ENCODE data around the gene ACAP3. TPM values are rescaled to one million over a fixed set of nuclear protein-coding genes. Genes with fewer than 3 reads are reported as not detected.
"Not testable (repeated sequence)": the region's sequence is repeated elsewhere in the genome, so short reads cannot be mapped to it uniquely, and the experiment has no call there.

Gene ACAP3
- total RNA-seq, 1 experiment from 2014 or later = 67.6 TPM

DNA sequence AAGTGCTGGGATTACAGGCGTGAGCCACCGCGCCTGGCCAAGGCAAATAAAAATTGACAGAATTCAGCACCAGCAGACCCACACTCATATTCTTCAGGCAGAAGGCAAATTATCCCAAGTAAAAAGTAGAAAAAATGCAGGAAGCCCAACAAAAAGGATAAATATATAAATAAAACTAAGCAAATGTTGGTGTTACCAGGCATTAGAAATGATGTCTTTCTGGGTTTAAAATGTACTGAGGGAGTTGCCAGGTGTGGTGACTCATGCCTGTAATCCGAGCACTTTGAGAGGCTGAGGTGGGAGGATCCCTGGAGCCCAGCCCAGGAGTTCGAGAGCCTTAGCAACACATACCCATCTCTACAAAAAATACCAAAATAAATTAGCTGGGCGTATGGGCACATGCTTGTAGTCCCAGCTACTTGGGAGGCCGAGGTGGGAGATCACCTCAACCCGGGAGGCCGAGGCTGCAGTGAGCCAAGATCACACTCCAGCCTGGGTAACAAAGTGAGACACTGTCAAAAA lies 10.5 kb upstream of the ACAP3 start:
- no peak for TF ChIP-seq EZH2 (IDR thresholded peaks at IDR 0.05; ENCODE audit: borderline replicate concordance, low read depth, low read length, poor library complexity, severe bottlenecking)
- TF ChIP-seq, protein P1, sequence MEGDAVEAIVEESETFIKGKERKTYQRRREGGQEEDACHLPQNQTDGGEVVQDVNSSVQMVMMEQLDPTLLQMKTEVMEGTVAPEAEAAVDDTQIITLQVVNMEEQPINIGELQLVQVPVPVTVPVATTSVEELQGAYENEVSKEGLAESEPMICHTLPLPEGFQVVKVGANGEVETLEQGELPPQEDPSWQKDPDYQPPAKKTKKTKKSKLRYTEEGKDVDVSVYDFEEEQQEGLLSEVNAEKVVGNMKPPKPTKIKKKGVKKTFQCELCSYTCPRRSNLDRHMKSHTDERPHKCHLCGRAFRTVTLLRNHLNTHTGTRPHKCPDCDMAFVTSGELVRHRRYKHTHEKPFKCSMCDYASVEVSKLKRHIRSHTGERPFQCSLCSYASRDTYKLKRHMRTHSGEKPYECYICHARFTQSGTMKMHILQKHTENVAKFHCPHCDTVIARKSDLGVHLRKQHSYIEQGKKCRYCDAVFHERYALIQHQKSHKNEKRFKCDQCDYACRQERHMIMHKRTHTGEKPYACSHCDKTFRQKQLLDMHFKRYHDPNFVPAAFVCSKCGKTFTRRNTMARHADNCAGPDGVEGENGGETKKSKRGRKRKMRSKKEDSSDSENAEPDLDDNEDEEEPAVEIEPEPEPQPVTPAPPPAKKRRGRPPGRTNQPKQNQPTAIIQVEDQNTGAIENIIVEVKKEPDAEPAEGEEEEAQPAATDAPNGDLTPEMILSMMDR (conservative IDR thresholded peaks at IDR 0.05; ENCODE audit: low read depth, low read length) = no peak
- Histone ChIP-seq H3K27me3 (replicated peaks; ENCODE audit: insufficient read depth, low read depth, low read length, poor library complexity) (no peaks in the 10 kb centered on the region), H3K36me3 (ENCODE audit: insufficient read depth, low read length, poor library complexity, severe bottlenecking) (peaks cover 56% of the 10 kb centered on the region), H3K27ac (ENCODE audit: low read depth, low read length, poor library complexity, severe bottlenecking) (peak overlapping the region; percentile 47), H3K4me3 (ENCODE audit: low read depth, low read length, poor library complexity, severe bottlenecking) (no peak overlapping the region), H3K9me3 (ENCODE audit: low read depth, low read length, poor library complexity, severe bottlenecking) (no peaks in the 10 kb centered on the region), H3K4me1 (ENCODE audit: insufficient read depth, low read length, poor library complexity, severe bottlenecking) (peaks cover 14% of the 10 kb centered on the region)
- no TSS peak for BruUV-seq (replicated peaks)
- DNase-seq (ENCODE audit: low spot score) = peak; percentile 83
- ChIA-PET POLR2A (ENCODE audit: low non-redundant PET) (no interaction called here), CTCF (no interaction called here)
- intact Hi-C loops (cut with micrococcal nuclease; ENCODE audit: unreplicated experiment) = no loop called here

DNA sequence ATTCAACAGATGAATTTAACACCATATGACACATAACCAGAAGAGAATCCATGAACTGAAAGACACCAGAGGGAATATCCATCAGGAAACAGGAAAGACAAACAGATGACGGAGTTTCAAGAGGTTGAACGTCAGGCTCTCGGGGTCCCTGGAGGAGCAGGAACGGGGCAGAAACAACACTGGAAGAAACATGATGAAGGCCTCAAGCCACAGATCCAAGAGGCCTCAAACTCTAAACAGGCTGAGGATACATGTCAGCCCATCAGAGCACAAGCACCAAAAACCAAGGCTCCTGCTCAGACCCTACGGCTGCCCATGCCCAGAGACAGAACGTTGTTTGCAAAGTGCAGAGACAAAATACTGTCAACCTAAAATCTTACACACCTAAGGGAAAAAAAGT lies 9.7 kb upstream of the ACAP3 start:
- H3K27ac ChIP-seq (ENCODE audit: low read depth, low read length, poor library complexity, severe bottlenecking) = no peak overlapping the region
- TSS peak; percentile 59 for BruUV-seq (replicated peaks)
- peaks cover 63% of the 10 kb centered on the region for H3K36me3 ChIP-seq (ENCODE audit: insufficient read depth, low read length, poor library complexity, severe bottlenecking)
- TF ChIP-seq EZH2 (IDR thresholded peaks at IDR 0.05; ENCODE audit: borderline replicate concordance, low read depth, low read length, poor library complexity, severe bottlenecking) = no peak
- TF ChIP-seq, protein P1 (conservative IDR thresholded peaks at IDR 0.05; ENCODE audit: low read depth, low read length) = no peak
- no peaks in the 10 kb centered on the region for H3K9me3 ChIP-seq (ENCODE audit: low read depth, low read length, poor library complexity, severe bottlenecking)
- peaks cover 14% of the 10 kb centered on the region for H3K4me1 ChIP-seq (ENCODE audit: insufficient read depth, low read length, poor library complexity, severe bottlenecking)
- CTCF ChIA-PET = no interaction called here
- DNase-seq (ENCODE audit: low spot score) = no peak
- no peak overlapping the region for H3K4me3 ChIP-seq (ENCODE audit: low read depth, low read length, poor library complexity, severe bottlenecking)
- POLR2A ChIA-PET (ENCODE audit: low non-redundant PET) = no interaction called here
- H3K27me3 ChIP-seq (replicated peaks; ENCODE audit: insufficient read depth, low read depth, low read length, poor library complexity) = no peaks in the 10 kb centered on the region
- intact Hi-C loops (cut with micrococcal nuclease; ENCODE audit: unreplicated experiment) = no loop called here

DNA sequence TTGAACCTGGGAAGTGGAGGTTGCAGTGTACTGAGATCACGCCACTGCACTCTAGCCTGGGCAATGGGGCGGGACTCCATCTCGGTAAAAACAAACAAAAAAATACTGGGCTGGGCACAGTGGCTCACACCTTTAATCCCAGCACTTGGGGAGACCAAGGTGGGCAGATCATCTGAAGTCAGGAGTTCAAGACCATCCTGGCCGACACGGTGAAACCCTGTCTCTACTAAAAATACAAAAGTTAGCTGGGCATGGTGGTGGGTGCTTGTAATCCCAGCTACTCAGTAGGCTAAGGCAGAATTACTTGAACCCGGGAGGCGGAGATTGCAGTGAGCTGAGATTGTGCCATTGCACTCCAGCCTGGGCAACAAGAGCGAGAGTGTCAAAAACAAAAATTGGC lies 8.5 kb upstream of the ACAP3 start:
- H3K4me1 ChIP-seq (ENCODE audit: insufficient read depth, low read length, poor library complexity, severe bottlenecking) = peaks cover 14% of the 10 kb centered on the region
- peaks cover 66% of the 10 kb centered on the region for H3K36me3 ChIP-seq (ENCODE audit: insufficient read depth, low read length, poor library complexity, severe bottlenecking)
- CTCF ChIA-PET; H3K27ac ChIP-seq (ENCODE audit: low read depth, low read length, poor library complexity, severe bottlenecking); BruUV-seq (replicated peaks); H3K9me3 ChIP-seq (ENCODE audit: low read depth, low read length, poor library complexity, severe bottlenecking); POLR2A ChIA-PET (ENCODE audit: low non-redundant PET); DNase-seq (ENCODE audit: low spot score); H3K4me3 ChIP-seq (ENCODE audit: low read depth, low read length, poor library complexity, severe bottlenecking); H3K27me3 ChIP-seq (replicated peaks; ENCODE audit: insufficient read depth, low read depth, low read length, poor library complexity); intact Hi-C loops (cut with micrococcal nuclease; ENCODE audit: unreplicated experiment): not testable (repeated sequence)

DNA sequence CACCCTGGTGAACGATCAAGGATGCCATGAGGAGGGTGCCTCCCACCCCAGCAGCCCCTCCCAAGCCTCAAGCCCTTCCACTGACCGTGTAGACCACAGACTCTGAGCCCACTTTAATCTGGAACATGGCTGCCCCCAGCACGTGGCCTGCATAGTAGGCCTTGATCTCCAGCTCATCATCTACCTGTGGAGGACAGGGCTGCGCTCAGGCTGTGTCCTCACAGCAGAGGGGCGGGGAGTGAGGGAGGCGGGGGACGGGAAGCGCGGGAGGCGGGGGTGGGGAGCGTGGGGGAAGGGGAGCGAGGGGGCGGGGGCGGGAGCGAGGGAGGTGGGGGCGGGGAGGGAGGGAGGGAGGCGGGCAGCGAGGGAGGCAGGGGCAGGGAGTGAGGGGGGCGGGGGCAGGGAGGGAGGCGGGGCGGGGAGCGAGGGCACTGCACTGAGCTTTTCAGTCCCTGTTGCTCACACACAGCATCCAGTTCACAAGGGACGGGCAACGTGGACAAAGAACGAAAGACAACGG lies 7.8 kb upstream of the ACAP3 start:
- H3K9me3 ChIP-seq (ENCODE audit: low read depth, low read length, poor library complexity, severe bottlenecking) = no peaks in the 10 kb centered on the region
- ChIA-PET CTCF (no interaction called here), POLR2A (ENCODE audit: low non-redundant PET) (no interaction called here)
- BruUV-seq (replicated peaks) = no TSS peak
- peaks cover 66% of the 10 kb centered on the region for H3K36me3 ChIP-seq (ENCODE audit: insufficient read depth, low read length, poor library complexity, severe bottlenecking)
- no peak for DNase-seq (ENCODE audit: low spot score)
- intact Hi-C loops (cut with micrococcal nuclease; ENCODE audit: unreplicated experiment) = no loop called here
- peak overlapping the region; percentile 23 for H3K27ac ChIP-seq (ENCODE audit: low read depth, low read length, poor library complexity, severe bottlenecking)
- H3K27me3 ChIP-seq (replicated peaks; ENCODE audit: insufficient read depth, low read depth, low read length, poor library complexity) = no peaks in the 10 kb centered on the region
- TF ChIP-seq EZH2 (IDR thresholded peaks at IDR 0.05; ENCODE audit: borderline replicate concordance, low read depth, low read length, poor library complexity, severe bottlenecking) = no peak
- TF ChIP-seq, protein P1 (conservative IDR thresholded peaks at IDR 0.05; ENCODE audit: low read depth, low read length) = no peak
- H3K4me3 ChIP-seq (ENCODE audit: low read depth, low read length, poor library complexity, severe bottlenecking) = no peak overlapping the region
- peaks cover 14% of the 10 kb centered on the region for H3K4me1 ChIP-seq (ENCODE audit: insufficient read depth, low read length, poor library complexity, severe bottlenecking)
